Measurements from ENCODE around the gene RIMBP2. TPM values are rescaled to one million over a fixed set of nuclear protein-coding genes. Genes with fewer than 3 reads are reported as not detected.

The RIMBP2 gene
- total RNA-seq, 2 experiments from 2014 or later: not detected

DNA sequence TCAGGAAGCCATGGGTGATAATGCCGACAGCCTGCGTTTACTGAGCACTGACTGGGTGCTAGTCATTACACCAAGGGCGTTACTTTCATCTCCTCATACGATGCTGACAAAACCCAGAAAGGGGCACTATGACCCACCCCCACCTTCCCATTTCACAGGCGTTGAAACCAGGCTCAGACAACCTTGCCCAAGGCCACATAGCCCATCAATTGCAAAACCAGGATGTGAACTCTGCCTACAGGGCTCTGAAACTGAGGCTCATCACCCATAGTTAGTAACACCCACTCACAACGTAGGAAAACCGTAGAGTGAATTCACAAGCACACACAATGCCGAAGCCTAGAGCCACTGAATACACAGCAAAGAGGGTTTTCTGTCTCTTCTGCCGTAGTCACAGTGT lies 119.9 kb downstream of the RIMBP2 start:
- no peaks in the 10 kb centered on the region for H3K36me3 ChIP-seq (ENCODE audit: insufficient read depth, low read length)
- no peak overlapping the region for H3K4me3 Mint-ChIP-seq
- no peak overlapping the region for H3K27ac Mint-ChIP-seq
- intact Hi-C loops (cut with DNase I, micrococcal nuclease): no loop called here
- TF ChIP-seq, protein P1, sequence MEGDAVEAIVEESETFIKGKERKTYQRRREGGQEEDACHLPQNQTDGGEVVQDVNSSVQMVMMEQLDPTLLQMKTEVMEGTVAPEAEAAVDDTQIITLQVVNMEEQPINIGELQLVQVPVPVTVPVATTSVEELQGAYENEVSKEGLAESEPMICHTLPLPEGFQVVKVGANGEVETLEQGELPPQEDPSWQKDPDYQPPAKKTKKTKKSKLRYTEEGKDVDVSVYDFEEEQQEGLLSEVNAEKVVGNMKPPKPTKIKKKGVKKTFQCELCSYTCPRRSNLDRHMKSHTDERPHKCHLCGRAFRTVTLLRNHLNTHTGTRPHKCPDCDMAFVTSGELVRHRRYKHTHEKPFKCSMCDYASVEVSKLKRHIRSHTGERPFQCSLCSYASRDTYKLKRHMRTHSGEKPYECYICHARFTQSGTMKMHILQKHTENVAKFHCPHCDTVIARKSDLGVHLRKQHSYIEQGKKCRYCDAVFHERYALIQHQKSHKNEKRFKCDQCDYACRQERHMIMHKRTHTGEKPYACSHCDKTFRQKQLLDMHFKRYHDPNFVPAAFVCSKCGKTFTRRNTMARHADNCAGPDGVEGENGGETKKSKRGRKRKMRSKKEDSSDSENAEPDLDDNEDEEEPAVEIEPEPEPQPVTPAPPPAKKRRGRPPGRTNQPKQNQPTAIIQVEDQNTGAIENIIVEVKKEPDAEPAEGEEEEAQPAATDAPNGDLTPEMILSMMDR (IDR thresholded peaks at IDR 0.05): no peak
- ChIA-PET CTCF (no interaction called here), POLR2A (no interaction called here)
- no peaks in the 10 kb centered on the region for H3K4me1 Mint-ChIP-seq (ENCODE audit: low read depth)
- H3K4me3 ChIP-seq (ENCODE audit: low read length): no peak overlapping the region
- no peaks in the 10 kb centered on the region for H3K27me3 ChIP-seq (ENCODE audit: control insufficient read depth in 1 of 2, insufficient read depth in 2 of 2, low read length in 2 of 2)
- ATAC-seq (ENCODE audit: poor library complexity) (no peak), DNase-seq (no peak)
- H3K27me3 Mint-ChIP-seq: peaks cover 7% of the 10 kb centered on the region
- no peaks in the 10 kb centered on the region for H3K4me1 ChIP-seq (ENCODE audit: insufficient read depth, low read length)
- H3K36me3 Mint-ChIP-seq (ENCODE audit: low read depth): no peaks in the 10 kb centered on the region
- H3K9me3 Mint-ChIP-seq: peaks cover 6% of the 10 kb centered on the region
- H3K9me3 ChIP-seq (ENCODE audit: control insufficient read depth in 1 of 2, insufficient read depth in 1 of 2, low read length in 2 of 2): peaks cover 0 to 22% of the 10 kb centered on the region in 2 experiments
- H3K27ac ChIP-seq (ENCODE audit: low read depth in 1 of 2, low read length in 2 of 2): no peak overlapping the region

DNA sequence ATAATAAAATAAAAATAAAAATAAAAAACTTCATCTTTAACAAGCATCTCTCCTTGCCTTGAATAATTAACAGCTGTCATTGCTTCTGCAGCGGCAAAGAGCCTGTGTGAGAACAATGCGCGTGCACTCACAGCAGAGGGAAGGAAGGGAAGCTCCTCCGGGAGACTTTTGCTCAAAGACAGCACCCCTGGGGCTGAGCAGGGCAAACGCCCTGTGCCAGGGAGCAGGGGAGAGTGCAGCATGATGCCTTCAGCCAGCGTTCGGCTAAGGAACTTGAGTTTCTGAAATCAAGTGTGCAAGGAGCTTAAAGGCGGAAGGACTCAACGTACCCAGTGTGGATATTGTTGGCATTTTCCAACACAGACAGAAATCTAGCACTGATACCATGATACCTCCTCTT lies 120.5 kb downstream of the RIMBP2 start:
- Histone ChIP-seq H3K9me3 (ENCODE audit: control insufficient read depth in 1 of 2, insufficient read depth in 1 of 2, low read length in 2 of 2) (peaks cover 0 to 22% of the 10 kb centered on the region in 2 experiments), H3K4me3 (ENCODE audit: low read length) (no peak overlapping the region), H3K27me3 (ENCODE audit: control insufficient read depth in 1 of 2, insufficient read depth in 2 of 2, low read length in 2 of 2) (no peaks in the 10 kb centered on the region), H3K4me1 (ENCODE audit: insufficient read depth, low read length) (no peaks in the 10 kb centered on the region), H3K27ac (ENCODE audit: low read depth in 1 of 2, low read length in 2 of 2) (no peak overlapping the region), H3K36me3 (ENCODE audit: insufficient read depth, low read length) (no peaks in the 10 kb centered on the region)
- DNase-seq: no peak
- Mint-ChIP-seq H3K27ac (no peak overlapping the region), H3K4me3 (no peak overlapping the region), H3K27me3 (peaks cover 7% of the 10 kb centered on the region), H3K4me1 (ENCODE audit: low read depth) (no peaks in the 10 kb centered on the region), H3K36me3 (ENCODE audit: low read depth) (no peaks in the 10 kb centered on the region), H3K9me3 (peaks cover 6% of the 10 kb centered on the region)
- no peak for ATAC-seq (ENCODE audit: poor library complexity)
- CTCF ChIA-PET: no interaction called here
- intact Hi-C loops (cut with DNase I, micrococcal nuclease): no loop called here
- POLR2A ChIA-PET: no interaction called here
- TF ChIP-seq, protein P1 (IDR thresholded peaks at IDR 0.05): no peak

DNA sequence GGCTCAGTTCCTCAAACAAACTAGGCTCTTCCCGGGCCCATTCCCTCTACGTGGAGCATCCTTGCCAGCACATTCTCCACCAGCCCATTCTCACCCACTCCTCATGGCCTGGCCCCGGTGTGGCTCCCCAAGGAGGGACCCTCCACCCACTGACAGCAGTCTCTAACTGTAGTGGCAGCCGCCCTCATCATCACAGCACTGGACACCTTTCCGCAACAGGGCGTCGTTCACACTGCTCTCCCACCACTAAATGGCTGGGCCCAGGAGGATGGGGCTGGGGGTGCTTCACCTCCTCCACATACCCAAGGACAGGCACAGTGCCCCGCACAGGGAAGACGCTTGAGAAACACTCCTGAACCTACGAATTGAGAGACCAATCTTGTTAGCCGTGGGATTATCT lies 123.0 kb downstream of the RIMBP2 start:
- TF ChIP-seq, protein P1 (IDR thresholded peaks at IDR 0.05): no peak

More for the DNA sequence above, 123.0 kb downstream of the RIMBP2 start:
- ATAC-seq (ENCODE audit: poor library complexity) (no peak), DNase-seq (no peak)
- Mint-ChIP-seq H3K27ac (no peak overlapping the region), H3K9me3 (peaks cover 6% of the 10 kb centered on the region), H3K36me3 (ENCODE audit: low read depth) (no peaks in the 10 kb centered on the region), H3K4me1 (ENCODE audit: low read depth) (no peaks in the 10 kb centered on the region), H3K27me3 (peaks cover 7% of the 10 kb centered on the region), H3K4me3 (no peak overlapping the region)
- ChIA-PET CTCF (no interaction called here), POLR2A (no interaction called here)
- no peaks in the 10 kb centered on the region for H3K27me3 ChIP-seq (ENCODE audit: control insufficient read depth in 1 of 2, insufficient read depth in 2 of 2, low read length in 2 of 2)
- no peaks in the 10 kb centered on the region for H3K4me1 ChIP-seq (ENCODE audit: insufficient read depth, low read length)
- no peak overlapping the region for H3K27ac ChIP-seq (ENCODE audit: low read depth in 1 of 2, low read length in 2 of 2)
- peaks cover 0 to 19% of the 10 kb centered on the region in 2 experiments for H3K9me3 ChIP-seq (ENCODE audit: control insufficient read depth in 1 of 2, insufficient read depth in 1 of 2, low read length in 2 of 2)
- H3K36me3 ChIP-seq (ENCODE audit: insufficient read depth, low read length): no peaks in the 10 kb centered on the region
- intact Hi-C loops (cut with DNase I, micrococcal nuclease): no loop called here
- no peak overlapping the region for H3K4me3 ChIP-seq (ENCODE audit: low read length)
